Measurements from ENCODE around the gene NEURL3.
"Not testable (repeated sequence)": the region's sequence is repeated elsewhere in the genome, so short reads cannot be mapped to it uniquely, and the experiment has no call there.

NEURL3 gene

DNA sequence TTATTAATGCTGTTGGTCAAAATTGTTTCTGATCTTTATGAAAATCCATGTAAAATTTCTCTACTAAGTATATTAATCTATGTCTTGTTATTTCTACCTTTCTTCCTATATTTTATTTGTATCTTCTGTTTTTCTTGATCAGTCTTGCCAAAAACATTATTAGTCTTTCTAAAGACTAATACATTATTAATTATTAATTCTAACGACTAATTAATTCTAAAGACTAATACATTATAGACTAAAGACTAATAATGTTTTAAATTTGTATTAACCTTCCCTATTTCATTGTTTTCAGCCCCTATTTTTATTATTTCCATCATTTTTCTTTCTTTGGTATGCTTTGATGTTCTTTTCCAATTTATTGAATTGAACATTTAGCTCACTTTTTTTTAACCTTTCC is 27.7 kb downstream of the NEURL3 start:
- DNase-seq: no peak

DNA sequence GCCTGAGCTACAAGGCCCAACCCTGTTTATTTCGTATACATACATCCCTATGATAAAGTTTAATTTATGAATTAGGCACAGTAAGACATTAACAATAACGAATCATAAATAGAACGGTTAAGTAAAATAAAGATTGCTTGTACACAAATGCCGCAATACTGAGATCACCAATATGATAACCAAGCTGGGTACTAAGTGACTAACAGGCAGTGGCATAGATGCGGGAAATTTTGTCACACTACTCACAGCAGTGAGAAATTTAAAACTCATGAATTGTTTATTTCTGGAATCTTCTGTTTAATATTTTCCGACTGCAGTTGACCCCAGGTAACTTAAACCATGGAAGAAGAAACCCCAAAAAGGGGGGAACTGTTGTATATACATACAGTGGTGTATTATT is 33.4 kb downstream of the NEURL3 start:
- no peak for DNase-seq

DNA sequence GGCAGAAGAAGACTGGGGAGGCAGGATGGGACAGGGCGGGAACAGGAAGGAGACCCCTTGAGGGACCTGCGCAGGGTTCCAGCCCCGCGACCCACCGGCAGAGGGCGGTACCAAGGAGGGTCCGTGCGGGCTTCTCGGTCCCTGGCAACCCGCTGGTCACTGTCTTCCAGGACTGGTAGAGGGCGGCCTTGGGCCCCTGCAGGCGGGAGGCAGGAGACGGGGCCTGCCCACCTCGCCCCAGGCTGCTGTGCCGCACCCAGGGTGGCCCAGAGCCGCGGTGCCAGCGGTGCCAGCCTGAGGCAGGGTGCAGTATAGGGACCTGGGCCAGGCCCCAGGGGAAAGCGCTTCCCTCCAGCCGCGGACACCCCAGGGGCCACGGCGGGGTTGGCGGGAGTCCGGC is 34.5 kb downstream of the NEURL3 start:
- DNase-seq: no peak

DNA sequence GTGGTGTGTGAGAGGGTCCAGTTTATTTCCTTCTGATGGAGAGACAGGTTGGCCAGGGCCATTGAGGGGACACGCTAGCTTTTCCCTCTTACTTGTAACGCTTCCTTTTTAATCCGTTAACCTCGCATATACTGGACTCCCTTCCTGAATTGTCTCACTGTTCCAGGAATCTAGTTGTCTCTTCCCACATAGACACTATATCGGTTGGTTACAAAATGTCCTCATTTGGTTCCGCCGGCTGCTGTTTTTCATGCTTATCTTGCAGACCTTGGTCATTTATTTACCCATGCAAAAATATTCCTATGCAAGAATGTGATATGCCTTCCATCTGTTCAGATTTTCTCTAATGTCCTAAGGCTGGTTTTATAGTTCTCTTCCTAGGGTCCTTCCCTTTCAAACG is 35.0 kb downstream of the NEURL3 start:
- DNase-seq: no peak

- no peak for DNase-seq
These were observed 36.3 kb downstream of the NEURL3 start for GRCh38 chr2:96468904-96469303.

GRCh38 chr2:96464651-96465050 is 40.5 kb downstream of the NEURL3 start:
- no peak for DNase-seq

DNA sequence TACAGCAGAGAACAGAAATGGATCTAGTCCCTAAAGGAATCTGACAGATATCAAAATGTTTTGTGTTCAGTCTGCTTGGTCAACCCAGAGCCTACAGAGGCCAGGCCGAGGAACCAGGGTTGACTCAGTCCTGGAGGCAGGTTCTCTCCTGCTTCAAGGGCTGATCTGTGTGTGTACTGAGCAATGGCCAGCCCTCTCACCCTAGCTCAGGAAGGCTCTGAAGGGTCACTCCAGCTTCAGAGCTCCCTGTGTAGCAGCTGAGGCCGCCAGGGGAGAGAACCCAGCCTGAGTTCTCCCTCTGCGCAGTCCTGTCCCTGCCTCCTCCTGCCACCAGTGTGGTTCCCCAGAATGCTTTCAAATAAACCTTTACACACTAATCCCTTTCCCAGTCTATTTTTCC is 41.1 kb downstream of the NEURL3 start:
- no peak for DNase-seq

GRCh38 chr2:96463119-96463518 is 42.0 kb downstream of the NEURL3 start:
- DNase-seq: no peak

DNA sequence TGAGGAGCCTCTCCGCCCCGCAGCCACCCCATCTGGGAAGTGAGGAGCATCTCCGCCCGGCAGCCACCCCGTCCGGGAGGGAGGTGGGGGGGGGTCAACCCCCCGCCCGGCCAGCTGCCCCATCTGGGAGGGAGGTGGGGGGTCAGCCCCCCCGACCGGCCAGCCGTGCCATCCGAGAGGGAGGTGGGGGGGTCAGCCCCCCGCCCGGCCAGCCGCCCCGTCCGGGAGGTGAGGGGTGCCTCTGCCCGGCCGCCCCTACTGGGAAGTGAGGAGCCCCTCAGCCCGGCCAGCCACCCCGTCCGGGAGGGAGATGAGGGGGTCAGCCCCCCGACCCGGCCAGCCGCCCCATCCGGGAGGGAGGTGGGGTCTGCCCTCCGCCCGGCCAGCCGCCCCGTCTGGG is 43.5 kb downstream of the NEURL3 start:
- not testable (repeated sequence) for DNase-seq

- no peak for DNase-seq
These were observed 53.1 kb downstream of the NEURL3 start for GRCh38 chr2:96452053-96452452.

DNA sequence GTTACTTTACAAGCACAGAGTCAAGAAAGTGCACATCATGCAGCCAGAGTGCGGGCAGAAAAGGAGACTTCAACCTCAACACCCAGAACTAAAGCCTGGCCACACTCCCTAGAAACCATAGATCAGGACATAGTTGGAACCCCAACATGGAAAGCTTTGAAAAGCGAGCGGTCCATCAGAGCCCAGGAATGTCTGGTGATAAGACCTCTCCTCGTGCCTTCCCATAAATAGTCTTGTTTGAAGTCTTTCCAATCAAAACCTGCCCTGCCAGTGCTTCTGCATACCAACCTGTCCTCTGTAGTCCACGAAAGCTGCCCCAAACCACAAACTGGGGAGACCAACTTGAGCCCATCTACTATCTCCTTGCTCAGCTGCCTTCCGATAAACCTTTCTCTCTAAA is 55.5 kb downstream of the NEURL3 start:
- DNase-seq: no peak

DNA sequence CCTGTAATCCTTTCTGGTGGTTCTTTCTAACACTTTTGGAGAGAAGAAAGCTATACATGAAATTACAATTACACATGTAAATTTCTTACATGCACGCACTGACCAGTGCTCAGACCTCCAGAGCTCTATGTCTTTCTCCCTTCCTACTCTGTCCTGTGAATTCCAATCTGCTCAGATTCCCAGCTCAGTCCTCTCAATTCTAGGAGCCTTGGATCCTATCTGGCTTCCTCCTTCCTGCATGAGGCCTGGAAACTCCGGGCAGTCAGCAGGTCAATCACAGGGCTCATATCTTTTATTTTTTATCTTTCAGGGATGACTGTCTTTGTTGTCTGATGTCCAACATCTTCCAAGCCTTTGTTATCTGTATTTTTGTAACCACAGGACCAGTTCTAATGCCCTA is 56.0 kb downstream of the NEURL3 start:
- DNase-seq: no peak

DNA sequence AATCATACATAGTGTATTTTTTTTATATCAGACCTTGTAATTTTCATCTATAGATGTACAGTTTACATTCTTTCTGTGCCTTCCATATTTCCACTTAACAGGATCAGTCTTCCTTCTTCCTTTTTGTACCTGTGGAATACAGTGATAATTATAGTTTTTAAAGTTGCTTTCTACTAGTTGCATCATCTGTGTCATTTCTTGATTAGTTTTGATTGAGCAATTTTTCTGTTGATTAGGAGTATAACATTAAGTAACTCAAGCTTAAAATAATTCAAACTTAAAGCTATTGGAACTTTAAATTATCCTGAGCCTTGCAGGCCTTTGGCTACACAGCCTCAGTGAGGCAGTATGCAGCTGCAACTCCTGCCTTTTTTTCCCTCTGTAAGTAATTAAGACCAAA is 57.4 kb downstream of the NEURL3 start:
- DNase-seq: no peak
